Measurements from ENCODE around the gene TOR2A. TPM values are rescaled to one million over a fixed set of nuclear protein-coding genes. Genes with fewer than 3 reads are reported as not detected.

Gene TOR2A
- total and polyA plus RNA-seq, 9 of the 15 experiments (the other 6 are each of a cell fraction or from before 2014, with no cell fraction given): 0.80 to 25.9 (median 11.1) TPM

- CTCF ChIA-PET (ENCODE audit: low intra/inter-chr PET ratio): no interaction called here
- POLR2A ChIA-PET: no interaction called here
- Histone ChIP-seq H3K4me2 (ENCODE audit: insufficient read depth, low read length) (no peak overlapping the region), H3K4me3 (no peak overlapping the region), H4K20me1 (replicated peaks; ENCODE audit: control insufficient read depth, insufficient read depth, low read length) (no peaks in the 10 kb centered on the region), H3K4me1 (replicated peaks in 1 of 2; ENCODE audit: control insufficient read depth in 2 of 2, insufficient read depth in 2 of 2, low read length in 2 of 2) (peaks cover 35 to 43% of the 10 kb centered on the region in 2 experiments), H3K9me1 (ENCODE audit: control insufficient read depth, insufficient read depth, low read length) (no peaks in the 10 kb centered on the region), H3K36me3 (ENCODE audit: control insufficient read depth, insufficient read depth, low read length) (no peaks in the 10 kb centered on the region), H2AFZ (ENCODE audit: low read depth, low read length) (no peak overlapping the region), H3K79me2 (ENCODE audit: control insufficient read depth, insufficient read depth, low read length) (no peaks in the 10 kb centered on the region), H3K9ac (ENCODE audit: insufficient read depth in 1 of 2, low read depth in 2 of 2, low read length in 2 of 2) (no peak overlapping the region), H3K9me3 (replicated peaks; ENCODE audit: control insufficient read depth, insufficient read depth, low read depth, low read length) (no peaks in the 10 kb centered on the region), H3K27me3 (ENCODE audit: control insufficient read depth in 2 of 2, insufficient read depth in 2 of 2, low read length in 2 of 2) (no peaks in the 10 kb centered on the region), H3K27ac (ENCODE audit: extremely low read depth, low read depth, low read length) (no peak overlapping the region)
- intact Hi-C loops (cut with micrococcal nuclease) (no loop called here), in situ Hi-C loops (cut with MboI) (loop anchor here (25.0 kb wide), 1 partner anchor 588 kb away; the partner anchor contains the start of gene URM1)
- DNase-seq (ENCODE audit: extremely low read depth in 1 of 4, low spot score in 3 of 4) (no peak), FAIRE-seq (no peak), ATAC-seq (no peak)
- 68% methylated on average over 7 of the region's 10 CpGs for WGBS (ENCODE audit: insufficient coverage, low coverage, missing lambda C conversion rate)
- no TSS peak for BruUV-seq (replicated peaks)
- TF ChIP-seq MED1 (CRISPR knock-in tag; IDR thresholded peaks at IDR 0.05; ENCODE audit: borderline replicate concordance) (0 out of 2 replicates have a peak, but pooled peaks have one; percentile 51), STAT6 (CRISPR knock-in tag; IDR thresholded peaks at IDR 0.05) (no peak), CTCF (IDR thresholded peaks at IDR 0.05 in 2 of 3, conservative IDR thresholded peaks at IDR 0.05 in 1 of 3; ENCODE audit: insufficient read depth in 2 of 3, low read depth in 1 of 3, low read length in 3 of 3) (0 out of 6 replicates have a peak, but pooled peaks of 1 of the 3 experiments have one; percentile 2)
Measured at GRCh38 chr9:127773981-127774380, 38.9 kb upstream of the TOR2A start.
